ENCODE data around the gene LGALS13.

LGALS13 gene

GRCh38 chr19:39602224-39602623 is at the start of gene LGALS13:
LGALS13 (plus strand) TSS chr19:39602524; CDS start chr19:39602569, 45 bp downstream.
- H2AFZ ChIP-seq (ENCODE audit: low read length, unreplicated experiment), result no peak within 1 kb of the TSS
- H3K79me2 ChIP-seq (ENCODE audit: control insufficient read depth, insufficient read depth, low read length, unreplicated experiment), result no peaks in the 10 kb centered on the region
- no peaks in the 10 kb centered on the region for H3K4me1 ChIP-seq (ENCODE audit: control insufficient read depth, insufficient read depth, low read length, unreplicated experiment)
- H3K36me3 ChIP-seq (ENCODE audit: insufficient read depth, low read length), result no peaks in the 10 kb centered on the region
- H3K27me3 ChIP-seq (ENCODE audit: insufficient read depth, low read length), result peaks cover 53% of the 10 kb centered on the region
- H3K27ac ChIP-seq (ENCODE audit: low read depth, low read length), result no peak within 1 kb of the TSS
- no peak within 1 kb of the TSS for H3K4me3 ChIP-seq (ENCODE audit: low read depth, low read length)

GRCh38 chr19:39553082-39553652 is 49.2 kb upstream of the LGALS13 start:
- Histone ChIP-seq H3K4me3 (ENCODE audit: low read depth, low read length) (no peak overlapping the region), H3K27me3 (ENCODE audit: insufficient read depth, low read length) (peaks cover 11% of the 10 kb centered on the region; the same call in 1 of the 2 replicates), H3K27ac (ENCODE audit: low read depth, low read length) (no peak overlapping the region), H3K4me1 (ENCODE audit: control insufficient read depth, insufficient read depth, low read length, unreplicated experiment) (peaks cover 3% of the 10 kb centered on the region), H2AFZ (ENCODE audit: low read length, unreplicated experiment) (no peak overlapping the region), H3K36me3 (ENCODE audit: insufficient read depth, low read length) (no peaks in the 10 kb centered on the region), H3K79me2 (ENCODE audit: control insufficient read depth, insufficient read depth, low read length, unreplicated experiment) (no peaks in the 10 kb centered on the region)

GRCh38 chr19:39554701-39555311 is 47.5 kb upstream of the LGALS13 start:
- Histone ChIP-seq H3K4me1 (ENCODE audit: control insufficient read depth, insufficient read depth, low read length, unreplicated experiment) (peaks cover 5% of the 10 kb centered on the region), H3K27ac (ENCODE audit: low read depth, low read length) (no peak overlapping the region), H2AFZ (ENCODE audit: low read length, unreplicated experiment) (no peak overlapping the region), H3K27me3 (ENCODE audit: insufficient read depth, low read length) (peaks cover 14% of the 10 kb centered on the region; the same call in 1 of the 2 replicates), H3K79me2 (ENCODE audit: control insufficient read depth, insufficient read depth, low read length, unreplicated experiment) (no peaks in the 10 kb centered on the region), H3K36me3 (ENCODE audit: insufficient read depth, low read length) (no peaks in the 10 kb centered on the region), H3K4me3 (ENCODE audit: low read depth, low read length) (no peak overlapping the region)

DNA sequence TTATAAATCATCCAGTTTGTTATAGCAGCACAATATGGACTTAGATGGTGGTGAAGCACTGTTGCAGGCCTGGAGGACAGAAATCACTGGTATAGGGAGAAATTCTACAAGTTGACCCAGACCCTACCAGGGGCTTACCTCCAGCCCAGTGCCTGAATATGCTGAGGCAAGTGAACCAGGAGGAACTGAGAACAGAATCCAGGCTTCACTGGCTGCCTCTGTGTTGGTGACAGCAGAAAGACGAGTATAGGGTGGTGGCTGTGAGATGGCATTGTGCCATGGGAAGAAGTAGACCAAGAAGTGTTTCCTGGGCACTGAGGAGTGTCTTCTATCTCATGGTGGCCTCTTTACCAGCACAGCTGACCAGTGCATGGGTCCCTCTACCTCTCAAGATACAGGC is 46.4 kb upstream of the LGALS13 start:
- no peaks in the 10 kb centered on the region for H3K79me2 ChIP-seq (ENCODE audit: control insufficient read depth, insufficient read depth, low read length, unreplicated experiment)
- no peak overlapping the region for H3K4me3 ChIP-seq (ENCODE audit: low read depth, low read length)
- no peak overlapping the region for H2AFZ ChIP-seq (ENCODE audit: low read length, unreplicated experiment)
- H3K4me1 ChIP-seq (ENCODE audit: control insufficient read depth, insufficient read depth, low read length, unreplicated experiment), result peaks cover 5% of the 10 kb centered on the region
- H3K27ac ChIP-seq (ENCODE audit: low read depth, low read length), result no peak overlapping the region
- H3K36me3 ChIP-seq (ENCODE audit: insufficient read depth, low read length), result no peaks in the 10 kb centered on the region
- peaks cover 14% of the 10 kb centered on the region; the same call in 1 of the 2 replicates for H3K27me3 ChIP-seq (ENCODE audit: insufficient read depth, low read length)

GRCh38 chr19:39557811-39558623 is 44.3 kb upstream of the LGALS13 start:
- H3K36me3 ChIP-seq (ENCODE audit: insufficient read depth, low read length), result no peaks in the 10 kb centered on the region

DNA sequence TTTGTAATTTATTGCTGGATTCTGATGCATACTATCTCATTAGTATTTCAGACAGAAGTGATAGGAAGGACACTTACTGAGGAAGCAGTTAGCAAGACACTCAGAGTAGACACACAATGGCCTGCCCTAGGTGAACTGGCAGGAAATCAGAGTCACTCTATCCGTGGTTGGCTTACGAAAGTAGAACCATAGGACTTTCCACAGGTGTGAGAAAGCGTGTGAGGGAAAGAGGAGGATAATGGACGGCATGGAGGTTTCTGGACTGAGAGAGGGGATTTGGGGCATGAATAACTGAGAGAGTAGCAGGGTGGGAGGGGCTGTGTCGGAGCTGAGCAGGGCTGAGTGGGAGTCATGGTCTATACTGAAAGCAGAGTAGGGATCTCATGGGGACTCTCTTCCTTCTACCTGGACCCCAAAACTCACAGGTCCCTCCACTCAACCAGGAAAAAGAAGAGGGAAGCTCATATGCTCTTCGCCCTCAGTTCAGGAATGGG is 43.7 kb upstream of the LGALS13 start:
- peaks cover 3% of the 10 kb centered on the region; the same call in 1 of the 2 replicates for H3K27me3 ChIP-seq (ENCODE audit: insufficient read depth, low read length)
- H3K36me3 ChIP-seq (ENCODE audit: insufficient read depth, low read length), result no peaks in the 10 kb centered on the region
- H3K4me3 ChIP-seq (ENCODE audit: low read depth, low read length), result no peak overlapping the region
- no peak overlapping the region for H3K27ac ChIP-seq (ENCODE audit: low read depth, low read length)
- H3K79me2 ChIP-seq (ENCODE audit: control insufficient read depth, insufficient read depth, low read length, unreplicated experiment), result no peaks in the 10 kb centered on the region
- H2AFZ ChIP-seq (ENCODE audit: low read length, unreplicated experiment), result no peak overlapping the region
- H3K4me1 ChIP-seq (ENCODE audit: control insufficient read depth, insufficient read depth, low read length, unreplicated experiment), result peaks cover 5% of the 10 kb centered on the region

More at GRCh38 chr19:39557811-39558623, 44.3 kb upstream of the LGALS13 start:
- H2AFZ ChIP-seq (ENCODE audit: low read length, unreplicated experiment), result peak overlapping the region; percentile 68
- H3K27ac ChIP-seq (ENCODE audit: low read depth, low read length), result no peak overlapping the region
- H3K4me1 ChIP-seq (ENCODE audit: control insufficient read depth, insufficient read depth, low read length, unreplicated experiment), result peaks cover 5% of the 10 kb centered on the region
- peaks cover 7% of the 10 kb centered on the region; the same call in 1 of the 2 replicates for H3K27me3 ChIP-seq (ENCODE audit: insufficient read depth, low read length)
- no peaks in the 10 kb centered on the region for H3K79me2 ChIP-seq (ENCODE audit: control insufficient read depth, insufficient read depth, low read length, unreplicated experiment)
- peak overlapping the region; percentile 51; the same call in 1 of the 2 replicates for H3K4me3 ChIP-seq (ENCODE audit: low read depth, low read length)

DNA sequence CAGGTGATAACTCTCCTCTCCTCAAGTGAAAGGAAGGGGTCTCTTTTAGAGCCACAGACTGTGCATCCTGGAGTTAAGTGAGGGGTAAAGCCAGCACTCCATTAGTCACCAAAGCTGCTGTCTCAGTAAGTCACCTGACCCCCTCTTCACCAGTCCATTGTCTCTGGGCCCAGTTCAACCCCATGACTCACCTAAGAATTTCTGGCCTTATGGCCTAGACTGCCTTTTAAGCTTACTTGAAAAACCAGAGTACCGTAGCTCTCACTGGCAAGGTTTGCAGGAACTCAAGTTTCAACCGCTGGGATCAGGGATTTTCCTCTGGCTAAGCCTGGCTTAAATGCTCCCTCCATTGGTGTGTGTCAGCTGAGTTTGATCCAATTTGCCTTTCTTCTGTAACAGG is 38.9 kb upstream of the LGALS13 start:
- Histone ChIP-seq H3K4me1 (ENCODE audit: control insufficient read depth, insufficient read depth, low read length, unreplicated experiment) (peaks cover 3% of the 10 kb centered on the region), H3K36me3 (ENCODE audit: insufficient read depth, low read length) (no peaks in the 10 kb centered on the region), H2AFZ (ENCODE audit: low read length, unreplicated experiment) (no peak overlapping the region), H3K27ac (ENCODE audit: low read depth, low read length) (no peak overlapping the region), H3K27me3 (ENCODE audit: insufficient read depth, low read length) (peaks cover 6% of the 10 kb centered on the region; the same call in 1 of the 2 replicates), H3K79me2 (ENCODE audit: control insufficient read depth, insufficient read depth, low read length, unreplicated experiment) (no peaks in the 10 kb centered on the region), H3K4me3 (ENCODE audit: low read depth, low read length) (no peak overlapping the region)

DNA sequence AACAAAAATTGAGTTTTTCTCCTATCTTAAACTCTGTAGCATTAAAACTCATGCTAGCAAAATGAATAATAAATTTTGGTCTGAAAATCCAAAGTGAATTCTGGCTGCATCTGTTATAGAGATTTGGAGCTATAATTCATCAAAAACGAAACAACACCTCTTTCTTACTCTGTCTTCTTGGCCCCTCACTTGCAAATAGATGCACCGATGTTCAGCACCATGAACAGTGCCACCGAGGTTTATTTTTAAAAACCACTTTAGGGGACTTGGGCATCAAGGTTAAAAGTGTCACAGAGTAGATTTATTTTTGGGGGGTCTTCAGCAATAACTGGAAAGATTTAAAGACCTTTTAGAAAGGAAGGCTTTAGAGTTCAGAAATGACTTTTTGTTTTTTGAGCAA is 36.3 kb upstream of the LGALS13 start:
- Histone ChIP-seq H3K4me1 (ENCODE audit: control insufficient read depth, insufficient read depth, low read length, unreplicated experiment) (peaks cover 8% of the 10 kb centered on the region), H3K36me3 (ENCODE audit: insufficient read depth, low read length) (no peaks in the 10 kb centered on the region), H3K27ac (ENCODE audit: low read depth, low read length) (no peak overlapping the region), H2AFZ (ENCODE audit: low read length, unreplicated experiment) (no peak overlapping the region), H3K4me3 (ENCODE audit: low read depth, low read length) (no peak overlapping the region), H3K27me3 (ENCODE audit: insufficient read depth, low read length) (peaks cover 11% of the 10 kb centered on the region; the same call in 1 of the 2 replicates), H3K79me2 (ENCODE audit: control insufficient read depth, insufficient read depth, low read length, unreplicated experiment) (no peaks in the 10 kb centered on the region)

GRCh38 chr19:39568604-39569003 is 33.7 kb upstream of the LGALS13 start:
- Histone ChIP-seq H3K4me3 (ENCODE audit: low read depth, low read length) (no peak overlapping the region), H3K4me1 (ENCODE audit: control insufficient read depth, insufficient read depth, low read length, unreplicated experiment) (peaks cover 8% of the 10 kb centered on the region), H3K36me3 (ENCODE audit: insufficient read depth, low read length) (no peaks in the 10 kb centered on the region), H2AFZ (ENCODE audit: low read length, unreplicated experiment) (no peak overlapping the region), H3K27me3 (ENCODE audit: insufficient read depth, low read length) (peaks cover 23% of the 10 kb centered on the region; the same call in 1 of the 2 replicates), H3K79me2 (ENCODE audit: control insufficient read depth, insufficient read depth, low read length, unreplicated experiment) (no peaks in the 10 kb centered on the region), H3K27ac (ENCODE audit: low read depth, low read length) (no peak overlapping the region)

DNA sequence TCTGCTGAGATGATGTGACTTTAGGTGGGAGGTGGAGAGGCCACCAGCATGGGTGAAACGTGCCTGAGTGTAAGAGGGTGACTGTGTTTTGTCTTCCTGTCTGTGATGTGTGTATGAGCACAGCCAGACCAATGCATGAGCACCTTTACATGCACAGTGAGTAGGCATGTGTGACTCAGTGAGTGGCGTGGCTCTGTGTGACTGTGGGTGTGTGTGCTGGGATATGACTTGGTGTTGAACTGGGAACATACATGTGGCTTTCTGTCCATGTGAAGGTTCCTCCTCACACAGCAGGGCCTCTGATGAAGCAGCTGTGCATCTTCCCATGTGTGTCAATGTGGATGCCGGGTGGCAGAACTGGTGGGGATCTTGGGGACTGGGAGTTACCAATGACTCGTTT is 19.9 kb upstream of the LGALS13 start:
- Histone ChIP-seq H3K79me2 (ENCODE audit: control insufficient read depth, insufficient read depth, low read length, unreplicated experiment) (no peaks in the 10 kb centered on the region), H3K27ac (ENCODE audit: low read depth, low read length) (no peak overlapping the region), H3K27me3 (ENCODE audit: insufficient read depth, low read length) (peaks cover 35% of the 10 kb centered on the region; the same call in 1 of the 2 replicates), H3K36me3 (ENCODE audit: insufficient read depth, low read length) (no peaks in the 10 kb centered on the region), H3K4me1 (ENCODE audit: control insufficient read depth, insufficient read depth, low read length, unreplicated experiment) (no peaks in the 10 kb centered on the region), H2AFZ (ENCODE audit: low read length, unreplicated experiment) (no peak overlapping the region), H3K4me3 (ENCODE audit: low read depth, low read length) (no peak overlapping the region)

Data from ACC112 (cell line).